NCI-H146 (cell line): ENCODE results near the gene IL22RA2.
"Not testable (repeated sequence)": the region's sequence is repeated elsewhere in the genome, so short reads cannot be mapped to it uniquely, and the experiment has no call there.

Source experiments
- DNase-seq: peaks from one replicate; lab custom pipeline; 2025; lab: John Stamatoyannopoulos, UW

IL22RA2 gene

GRCh38 chr6:137122612-137123011 is 50.8 kb downstream of the IL22RA2 start:
- DNase-seq, result no peak

- DNase-seq, result no peak
Observed at GRCh38 chr6:137121401-137121997, 51.9 kb downstream of the IL22RA2 start.

GRCh38 chr6:137120748-137121147 is 52.7 kb downstream of the IL22RA2 start:
- DNase-seq, result no peak

GRCh38 chr6:137119196-137120104 is 54.0 kb downstream of the IL22RA2 start:
- no peak for DNase-seq

- no peak for DNase-seq
Observed at GRCh38 chr6:137117581-137117980, 55.9 kb downstream of the IL22RA2 start.

- no peak for DNase-seq
Observed at GRCh38 chr6:137116807-137117206, 56.6 kb downstream of the IL22RA2 start.

- DNase-seq, result peak; percentile 20
Observed at GRCh38 chr6:137115658-137116057, 57.8 kb downstream of the IL22RA2 start.

- DNase-seq, result no peak
Observed at GRCh38 chr6:137112067-137112355, 61.4 kb downstream of the IL22RA2 start.

GRCh38 chr6:137111296-137112066 is 62.0 kb downstream of the IL22RA2 start:
- DNase-seq, result no peak

GRCh38 chr6:137107767-137108105 is 65.7 kb downstream of the IL22RA2 start:
- DNase-seq, result no peak

GRCh38 chr6:137107047-137107766 is 66.2 kb downstream of the IL22RA2 start:
- not testable (repeated sequence) for DNase-seq

- DNase-seq, result no peak
Observed at GRCh38 chr6:137106183-137106582, 67.3 kb downstream of the IL22RA2 start.

- no peak for DNase-seq
Observed at GRCh38 chr6:137105375-137105774, 68.1 kb downstream of the IL22RA2 start.

GRCh38 chr6:137104926-137105325 is 68.5 kb downstream of the IL22RA2 start:
- DNase-seq, result no peak

GRCh38 chr6:137102851-137103492 is 70.5 kb downstream of the IL22RA2 start:
- no peak for DNase-seq

- DNase-seq, result no peak
Observed at GRCh38 chr6:137102050-137102848, 71.2 kb downstream of the IL22RA2 start.

- no peak for DNase-seq
Observed at GRCh38 chr6:137099689-137100403, 73.6 kb downstream of the IL22RA2 start.

GRCh38 chr6:137097526-137097925 is 75.9 kb downstream of the IL22RA2 start:
- DNase-seq, result no peak

GRCh38 chr6:137097057-137097456 is 76.4 kb downstream of the IL22RA2 start:
- no peak for DNase-seq

GRCh38 chr6:137095651-137096238 is 77.7 kb downstream of the IL22RA2 start:
- DNase-seq, result no peak
